Astrocyte (in vitro differentiated cells and primary cell): Measurements from ENCODE around the gene RIMBP2.

Experiments
- CTCF ChIP-seq: IDR thresholded peaks from 2 replicates; pipeline ENCODE4 v1.5.1; 2011; ENCODE audit warnings: low read depth, mild to moderate bottlenecking, inconsistent platforms, low read length, moderate library complexity; ENCODE audit not compliant: insufficient read depth
- EZH2 ChIP-seq: IDR thresholded peaks from 2 replicates; pipeline ENCODE4 v1.6.1; 2012; ENCODE audit warnings: mild to moderate bottlenecking, low read length, inconsistent platforms; ENCODE audit not compliant: insufficient read depth

DNA sequence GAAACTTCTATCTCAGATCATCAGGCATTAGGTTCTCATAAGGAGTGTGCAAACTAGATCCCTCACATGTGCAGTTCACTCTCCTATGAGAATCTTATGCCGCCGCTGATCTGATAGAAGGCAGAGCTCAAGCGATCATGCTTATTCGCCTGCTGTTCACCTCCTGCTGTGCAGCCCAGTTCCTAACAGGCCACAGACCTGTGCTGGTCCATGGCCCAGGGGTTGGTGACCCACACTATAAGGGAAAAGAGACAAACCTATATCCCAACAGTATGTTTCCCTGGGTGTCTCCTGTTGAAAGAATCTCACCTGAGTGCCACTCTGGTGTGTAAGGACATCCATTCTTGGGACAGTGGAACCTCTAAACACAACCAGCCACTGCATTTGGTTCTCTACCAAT is 186.3 kb downstream of the RIMBP2 start:
- TF ChIP-seq CTCF = no peak
- TF ChIP-seq EZH2 = no peak
